ENCODE measurements around the gene CPLANE2.
A peak's percentile ranks its signal among the peaks of the same experiment; 100 is the strongest.
"Not testable (repeated sequence)": the region's sequence is repeated elsewhere in the genome, so short reads cannot be mapped to it uniquely, and the experiment has no call there.

The CPLANE2 gene

DNA sequence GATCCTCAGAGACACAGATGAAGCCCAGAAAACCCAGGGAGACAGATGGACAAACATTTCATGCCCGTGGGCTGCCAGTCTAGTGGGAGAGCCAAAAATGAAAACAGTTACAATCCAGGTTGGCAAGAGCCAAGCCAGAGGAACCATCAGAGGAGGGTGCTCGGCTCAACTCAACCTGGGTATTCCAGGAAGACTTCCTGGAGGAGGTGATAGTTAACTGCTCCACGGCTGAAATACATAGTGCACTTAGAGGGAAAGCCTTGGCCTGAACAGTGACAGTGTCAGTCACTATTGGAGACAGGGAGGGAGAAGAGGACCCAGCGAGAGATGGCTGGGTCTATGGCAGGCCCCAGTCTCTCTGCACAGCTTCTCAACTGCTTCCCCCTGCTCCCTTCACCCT lies 26.4 kb downstream of the CPLANE2 start:
- FAIRE-seq (no peak), DNase-seq (ENCODE audit: insufficient read length, low spot score) (no peak)

- FAIRE-seq: no peak
- no peak for DNase-seq (ENCODE audit: insufficient read length, low spot score)
Measured at GRCh38 chr1:16209847-16210407, 27.1 kb downstream of the CPLANE2 start.

DNA sequence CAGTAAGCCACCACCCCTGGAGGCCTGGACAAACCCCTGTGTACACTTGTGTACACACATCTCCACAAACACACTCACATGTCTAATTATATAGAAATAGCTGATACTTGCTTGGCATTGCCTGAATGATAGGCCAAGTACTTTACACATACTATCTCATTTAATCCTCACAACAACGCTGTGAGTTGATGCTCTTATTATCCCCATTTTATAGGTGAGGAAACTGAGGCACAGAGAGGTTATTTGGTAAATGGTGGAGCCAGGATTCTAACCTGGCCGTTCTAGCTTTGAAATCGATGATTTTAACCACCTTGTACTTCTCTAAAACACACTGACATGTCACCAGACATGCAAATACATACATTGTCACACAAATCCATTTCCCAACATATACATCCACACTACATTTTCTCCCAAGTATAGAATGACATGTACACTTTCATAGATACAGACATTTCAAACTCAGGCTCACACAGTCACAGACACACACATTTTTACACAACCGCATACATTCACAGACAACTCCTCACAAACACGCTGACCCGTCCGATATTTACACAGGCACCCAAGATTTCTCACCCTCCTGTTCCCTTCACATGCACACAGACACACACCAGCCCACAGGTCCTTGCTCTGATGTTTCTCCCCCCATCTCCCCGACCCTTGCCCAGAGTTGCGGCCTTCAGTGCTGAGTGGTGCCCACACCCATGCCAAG lies 27.7 kb downstream of the CPLANE2 start:
- FAIRE-seq (no peak), DNase-seq (ENCODE audit: insufficient read length, low spot score) (no peak)

DNA sequence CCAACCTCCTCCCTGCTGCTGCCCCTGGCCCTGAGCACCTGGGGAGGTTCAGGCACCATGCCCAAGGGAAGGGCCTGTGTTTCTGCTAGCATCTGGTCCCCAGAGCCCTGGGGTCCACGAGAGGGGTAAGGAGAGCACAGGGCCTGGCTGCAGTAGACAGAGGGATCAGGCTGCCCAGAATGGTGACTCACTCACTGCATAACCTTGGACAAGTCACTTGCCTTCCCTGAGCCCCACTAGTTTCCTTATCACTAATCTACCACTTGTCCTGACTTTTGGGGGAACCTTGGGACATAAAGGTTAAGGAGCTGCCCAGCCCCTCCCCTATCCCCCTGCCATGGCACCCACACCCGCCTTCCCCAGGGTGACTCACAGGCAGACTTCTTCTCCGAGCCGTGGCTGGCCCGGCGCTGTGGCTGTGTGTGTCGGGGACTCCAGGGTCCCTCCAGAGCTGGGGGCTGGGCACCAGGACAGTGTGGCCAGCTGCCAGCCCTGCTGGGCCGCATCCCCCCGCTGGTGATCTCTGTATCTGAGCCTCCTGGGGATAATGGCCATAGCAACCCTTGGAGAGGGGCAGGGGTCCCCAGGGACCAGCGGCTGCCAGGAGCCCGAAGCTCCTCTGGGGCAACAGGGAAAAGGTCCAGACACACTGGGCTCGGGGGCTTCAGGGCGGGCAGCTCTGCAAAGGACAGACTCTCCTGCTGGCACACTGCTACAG lies 28.6 kb downstream of the CPLANE2 start:
- no peak for DNase-seq (ENCODE audit: insufficient read length, low spot score)
- no peak for FAIRE-seq

- FAIRE-seq: no peak
- DNase-seq (ENCODE audit: insufficient read length, low spot score): peak; percentile 44
Measured at GRCh38 chr1:16207318-16208269, 29.4 kb downstream of the CPLANE2 start.

GRCh38 chr1:16206547-16207317 lies 30.3 kb downstream of the CPLANE2 start:
- FAIRE-seq: peak; percentile 95

DNA sequence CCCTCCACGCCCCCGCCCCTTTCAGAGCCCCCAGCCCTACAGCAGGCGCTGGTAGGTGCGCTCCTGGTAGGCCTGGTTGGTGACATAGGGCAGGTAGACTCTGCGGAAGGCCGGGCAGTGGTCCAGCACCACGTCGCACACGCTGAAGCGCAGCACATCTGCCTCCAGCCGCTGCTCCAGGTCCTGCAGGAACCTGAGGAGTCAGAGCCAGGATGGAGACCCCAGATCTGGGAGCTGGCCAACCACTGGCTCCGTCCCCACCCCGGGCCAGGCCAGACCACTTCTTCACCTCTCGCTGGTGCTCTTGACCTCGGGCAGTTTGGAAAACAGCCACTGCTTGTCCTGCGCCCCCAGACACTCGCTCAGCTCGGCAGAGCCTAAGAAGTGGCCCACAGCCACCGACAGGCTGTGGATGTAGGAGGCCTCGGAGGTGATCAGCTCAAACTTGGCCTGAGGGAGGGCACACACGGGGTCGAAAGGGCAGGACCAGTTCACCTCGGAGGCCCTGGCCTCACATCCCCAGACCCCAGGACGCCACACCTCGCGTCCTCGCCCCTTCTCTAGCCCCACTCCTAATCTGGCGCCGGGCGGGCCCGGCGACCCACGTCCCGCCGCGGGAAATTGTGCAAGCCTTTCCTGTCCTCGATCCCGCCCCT lies 31.0 kb downstream of the CPLANE2 start:
- FAIRE-seq: no peak
- no peak for DNase-seq (ENCODE audit: insufficient read length, low spot score)

More at GRCh38 chr1:16206547-16207317, 30.3 kb downstream of the CPLANE2 start:
- DNase-seq (ENCODE audit: insufficient read length, low spot score): peak; percentile 96

DNA sequence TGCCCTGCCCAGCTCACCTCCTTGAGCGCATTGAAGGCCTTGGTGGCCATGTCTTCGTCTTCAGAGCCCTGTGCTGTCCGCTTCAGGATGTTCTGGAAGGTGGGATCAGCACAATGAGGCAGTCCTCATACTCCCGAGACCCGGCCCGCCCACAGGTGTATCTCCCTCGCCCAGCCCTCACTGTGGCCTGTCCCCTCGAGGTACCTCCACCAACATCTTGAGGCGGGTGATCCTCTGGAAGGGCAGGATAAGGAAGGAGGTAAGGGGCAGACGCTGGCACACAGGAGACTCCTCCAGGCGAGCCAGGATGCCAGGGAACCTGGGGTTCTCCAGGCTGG lies 31.7 kb downstream of the CPLANE2 start:
- FAIRE-seq (no peak), DNase-seq (ENCODE audit: insufficient read length, low spot score) (no peak)

GRCh38 chr1:16204634-16205333 lies 32.2 kb downstream of the CPLANE2 start:
- DNase-seq (ENCODE audit: insufficient read length, low spot score) (peak; percentile 39), FAIRE-seq (no peak)

DNA sequence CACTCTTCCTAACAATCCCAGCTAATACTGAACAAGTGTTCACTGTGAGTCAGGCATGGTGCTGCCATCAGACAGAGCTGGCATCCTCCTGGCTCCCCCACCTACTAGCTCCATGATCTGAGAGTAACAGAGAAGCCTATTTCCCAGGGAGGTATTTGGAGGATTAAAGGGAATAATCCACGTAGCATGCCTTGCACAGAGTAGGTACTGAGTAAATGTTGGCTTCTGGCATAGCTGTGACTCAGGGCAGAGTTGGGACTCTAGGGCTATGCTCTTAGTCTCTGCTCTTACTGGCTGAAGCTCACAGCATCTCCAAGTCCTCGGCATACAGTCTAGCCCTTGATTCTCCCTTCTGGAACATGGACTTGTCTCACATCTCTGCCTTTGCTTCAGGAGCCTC lies 32.8 kb downstream of the CPLANE2 start:
- FAIRE-seq: no peak
- no peak for DNase-seq (ENCODE audit: insufficient read length, low spot score)

GRCh38 chr1:16203550-16203949 lies 33.4 kb downstream of the CPLANE2 start:
- FAIRE-seq (no peak), DNase-seq (ENCODE audit: insufficient read length, low spot score) (no peak)

DNA sequence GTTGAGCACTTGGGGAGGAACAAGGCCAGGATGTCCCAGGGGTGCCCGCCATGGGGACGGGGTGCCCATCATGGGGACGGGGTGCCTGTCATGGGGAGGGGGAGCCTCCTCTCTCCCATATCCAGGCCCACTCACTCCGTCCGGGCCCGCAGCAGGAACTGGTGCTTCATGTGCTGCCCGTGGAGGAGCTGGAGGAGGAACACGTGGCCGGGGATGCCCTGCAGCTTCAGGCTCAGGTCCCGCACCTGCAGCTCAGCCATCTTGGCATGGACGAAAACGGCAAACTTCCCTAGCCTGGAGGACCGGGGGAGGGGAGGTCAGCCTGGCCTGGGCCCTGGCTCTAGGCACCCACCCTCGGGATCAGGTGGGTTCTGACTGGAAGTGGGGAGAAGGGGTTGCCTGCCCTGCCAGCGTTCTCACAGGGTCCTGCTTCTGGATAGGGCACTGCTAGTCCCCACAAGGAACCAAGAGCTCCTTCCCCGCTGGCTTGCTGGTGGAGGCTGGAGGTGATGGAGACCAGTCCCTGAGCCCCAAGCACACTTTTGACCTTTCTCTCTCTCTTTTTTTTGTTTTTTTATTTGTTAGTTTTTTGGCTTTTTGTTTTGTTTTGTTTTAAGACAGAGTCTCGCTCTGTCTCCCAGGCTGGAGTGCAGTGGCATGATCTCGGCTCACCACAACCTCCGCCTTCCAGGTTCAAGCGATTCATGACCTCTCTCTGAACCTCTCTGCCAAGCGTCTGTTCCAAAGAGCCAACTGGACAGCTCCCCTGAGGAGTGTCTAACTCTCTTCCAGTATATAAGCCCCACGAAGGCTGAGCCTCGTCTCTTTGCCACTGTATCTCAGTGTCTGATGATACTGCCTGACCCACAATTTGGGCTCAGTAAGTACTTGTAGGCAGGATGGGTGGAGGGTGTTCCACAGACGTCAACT lies 34.4 kb downstream of the CPLANE2 start:
- DNase-seq (ENCODE audit: insufficient read length, low spot score): no peak
- FAIRE-seq: no peak

GRCh38 chr1:16199700-16200099 lies 37.3 kb downstream of the CPLANE2 start:
- no peak for DNase-seq (ENCODE audit: insufficient read length, low spot score)
- no peak for FAIRE-seq

DNA sequence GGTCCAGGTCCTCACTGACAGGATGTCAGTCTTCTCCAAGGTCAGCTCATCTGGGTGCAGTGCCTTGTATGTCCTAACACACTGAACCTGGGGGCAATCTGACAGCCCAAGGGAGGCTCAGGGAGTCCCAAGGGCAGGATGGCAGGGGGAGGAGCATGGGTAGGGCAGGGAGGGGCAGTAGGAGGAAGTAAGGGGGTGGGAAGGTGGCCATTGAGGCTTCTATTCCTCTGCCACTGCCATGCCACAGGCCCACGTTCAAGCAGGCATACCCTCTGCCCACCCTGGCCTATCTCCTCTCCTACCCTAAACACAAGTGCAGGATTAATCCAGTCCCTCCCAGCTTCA lies 37.9 kb downstream of the CPLANE2 start:
- FAIRE-seq: no peak
- no peak for DNase-seq (ENCODE audit: insufficient read length, low spot score)

- DNase-seq (ENCODE audit: insufficient read length, low spot score) (no peak), FAIRE-seq (no peak)
Measured at GRCh38 chr1:16198444-16199156, 38.4 kb downstream of the CPLANE2 start.

GRCh38 chr1:16196874-16197273 lies 40.1 kb downstream of the CPLANE2 start:
- FAIRE-seq (no peak), DNase-seq (ENCODE audit: insufficient read length, low spot score) (no peak)

- DNase-seq (ENCODE audit: insufficient read length, low spot score); FAIRE-seq: not testable (repeated sequence)
Measured at GRCh38 chr1:16196139-16196538, 40.8 kb downstream of the CPLANE2 start.

- DNase-seq (ENCODE audit: insufficient read length, low spot score) (no peak), FAIRE-seq (no peak)
Measured at GRCh38 chr1:16195518-16195905, 41.5 kb downstream of the CPLANE2 start.
